Measurements from ENCODE around the gene ZNF586. TPM values are rescaled to one million over a fixed set of nuclear protein-coding genes. Genes with fewer than 3 reads are reported as not detected.
"Not testable (repeated sequence)": the region's sequence is repeated elsewhere in the genome, so short reads cannot be mapped to it uniquely, and the experiment has no call there.

Gene ZNF586
- total RNA-seq, 2 donors from 2014 or later: 9.3 to 9.5 TPM

DNA sequence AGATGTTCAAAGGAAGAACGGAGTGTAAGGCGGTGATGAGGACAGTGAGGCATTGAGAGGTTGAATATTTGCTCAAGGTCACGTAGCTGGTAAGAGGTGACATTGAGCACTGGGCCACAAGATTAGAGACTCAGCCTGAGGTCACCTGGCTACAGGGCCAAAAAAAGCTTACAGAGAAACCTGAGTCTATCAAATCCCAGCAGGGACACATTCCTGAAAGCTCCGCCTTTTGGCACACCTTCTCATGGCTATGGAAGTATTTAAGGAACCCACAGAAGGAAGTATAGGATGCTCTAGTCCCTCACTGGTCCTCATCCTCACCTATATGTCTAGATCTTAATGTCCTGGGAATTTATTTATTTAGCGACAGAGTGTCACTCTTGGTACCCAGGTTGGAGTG lies 17.4 kb downstream of the ZNF586 start:
- ATAC-seq: no peak
- no peak for DNase-seq
- intact Hi-C loops (cut with DNase I): no loop called here

DNA sequence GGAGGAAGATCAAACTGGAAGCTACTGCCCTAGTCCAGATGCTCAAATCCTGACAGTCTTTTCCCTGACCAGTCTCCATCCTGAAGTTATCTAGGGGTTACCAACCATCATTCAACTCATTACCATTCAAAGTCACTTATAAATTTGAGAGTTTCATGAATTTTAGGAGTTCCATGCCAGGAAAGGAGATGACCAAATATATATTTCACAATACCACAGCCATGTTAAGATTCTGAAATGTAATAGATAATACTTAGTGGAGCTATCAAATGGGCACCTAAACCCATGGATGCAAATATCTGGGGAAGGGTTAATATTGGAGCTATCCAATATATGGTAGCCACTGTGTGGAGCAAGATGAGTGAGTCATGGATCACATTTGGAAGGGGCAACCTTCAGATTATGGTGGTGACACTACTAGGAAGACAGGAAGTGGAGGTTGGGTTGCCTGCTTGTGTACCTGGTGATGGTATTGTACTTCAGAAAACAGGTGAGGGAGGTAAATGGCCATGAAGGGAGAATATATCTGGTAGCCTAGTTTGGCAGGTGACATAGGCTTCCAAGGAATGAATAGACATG lies 18.7 kb downstream of the ZNF586 start:
- intact Hi-C loops (cut with DNase I): no loop called here
- no peak for DNase-seq
- no peak for ATAC-seq

DNA sequence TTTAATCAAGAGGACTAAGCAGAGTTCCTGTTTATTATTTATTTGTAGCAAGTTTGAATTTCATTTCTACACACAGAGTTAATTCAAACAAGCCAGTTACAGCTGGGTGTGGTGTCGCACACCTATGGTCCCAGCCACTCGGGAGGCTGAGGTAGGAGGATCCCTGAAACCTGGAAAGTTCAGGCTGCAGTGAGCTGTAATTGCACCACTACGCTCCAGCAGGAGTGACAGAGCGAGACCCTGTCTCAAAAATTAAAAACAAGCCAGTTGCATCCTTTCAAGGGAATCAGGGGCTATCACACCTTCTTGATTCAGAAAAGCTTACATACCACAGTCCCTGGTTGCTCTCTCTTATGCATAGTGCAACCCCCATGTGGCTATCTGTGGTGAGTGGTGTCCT lies 19.8 kb downstream of the ZNF586 start:
- intact Hi-C loops (cut with DNase I): no loop called here
- no peak for DNase-seq
- ATAC-seq: no peak

DNA sequence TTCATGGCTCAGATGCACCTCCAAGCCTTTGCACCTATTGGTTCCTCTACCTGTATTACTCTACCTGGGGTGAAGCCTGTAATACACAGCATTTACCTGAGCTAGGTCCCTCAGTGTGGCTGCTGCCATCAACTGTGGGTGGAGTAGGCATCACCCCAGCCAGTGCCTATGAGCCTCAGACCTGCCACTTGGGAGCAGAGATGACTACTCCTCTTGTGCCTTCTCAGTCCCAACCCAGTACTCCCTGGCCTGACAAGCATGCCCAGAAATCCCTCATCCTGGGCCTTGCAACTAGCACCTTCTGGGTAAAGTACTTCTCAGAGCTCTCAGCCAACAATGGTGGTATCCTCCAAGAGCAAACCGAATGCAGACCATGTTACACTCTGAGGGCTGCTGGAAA lies 27.1 kb downstream of the ZNF586 start:
- ATAC-seq; intact Hi-C loops (cut with DNase I); DNase-seq: not testable (repeated sequence)

DNA sequence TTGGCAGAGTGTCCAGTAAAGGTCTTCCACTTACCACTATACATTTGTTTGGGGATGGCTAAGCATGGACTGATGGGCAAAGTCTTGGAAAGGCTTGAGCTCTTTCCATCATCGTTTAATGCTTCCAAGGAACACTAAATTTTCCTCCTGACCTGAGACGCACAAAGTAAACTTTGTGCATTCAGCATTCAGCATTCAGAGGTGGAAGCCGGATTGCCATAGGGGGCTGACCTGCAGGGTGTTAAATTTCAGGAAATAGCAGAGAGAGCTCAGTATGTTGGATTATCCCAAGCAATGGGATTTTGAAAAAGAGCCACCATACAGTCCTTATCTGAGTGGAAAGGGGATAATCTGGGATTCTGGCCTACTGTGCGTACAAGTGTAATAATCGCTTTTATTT lies 31.2 kb downstream of the ZNF586 start:
- intact Hi-C loops (cut with DNase I): no loop called here
- DNase-seq (no peak), ATAC-seq (no peak)

DNA sequence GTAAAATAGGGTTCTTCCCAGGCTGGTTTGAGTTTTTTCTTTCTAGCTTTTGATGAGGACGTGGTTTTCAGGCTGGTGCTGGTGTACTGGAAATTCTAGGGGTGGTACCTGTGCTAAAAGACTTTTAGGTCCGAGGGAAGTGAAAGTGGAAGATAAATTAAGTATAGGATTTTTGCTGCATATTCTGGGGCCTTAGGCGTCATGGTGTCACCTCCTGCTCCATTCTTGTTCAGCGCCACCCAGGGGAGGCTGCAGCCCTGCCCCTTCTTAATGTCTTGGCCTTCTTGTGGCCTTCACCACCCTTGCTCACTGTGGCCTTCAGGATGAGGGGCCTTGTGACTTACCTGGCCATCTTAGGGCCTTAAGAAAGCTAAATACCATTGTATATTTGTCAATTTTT lies 32.8 kb downstream of the ZNF586 start:
- ATAC-seq (no peak), DNase-seq (no peak)
- intact Hi-C loops (cut with DNase I): no loop called here

DNA sequence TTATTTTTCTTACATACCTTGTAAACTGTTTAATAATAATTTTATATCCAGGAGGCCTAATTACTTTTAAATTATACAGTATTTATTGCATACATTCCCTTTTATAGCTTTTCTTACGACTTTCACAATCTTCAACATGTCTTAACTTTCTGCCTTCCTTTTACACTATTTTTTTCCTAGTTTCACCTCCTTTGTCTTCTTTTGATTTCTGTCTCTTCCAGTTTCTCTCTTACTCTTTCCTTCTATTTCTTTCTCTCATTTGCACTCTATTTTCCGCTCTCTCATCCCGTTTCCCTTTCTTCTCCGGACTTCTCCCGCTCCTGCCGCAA lies 33.8 kb downstream of the ZNF586 start:
- DNase-seq: no peak
- intact Hi-C loops (cut with DNase I): no loop called here

DNA sequence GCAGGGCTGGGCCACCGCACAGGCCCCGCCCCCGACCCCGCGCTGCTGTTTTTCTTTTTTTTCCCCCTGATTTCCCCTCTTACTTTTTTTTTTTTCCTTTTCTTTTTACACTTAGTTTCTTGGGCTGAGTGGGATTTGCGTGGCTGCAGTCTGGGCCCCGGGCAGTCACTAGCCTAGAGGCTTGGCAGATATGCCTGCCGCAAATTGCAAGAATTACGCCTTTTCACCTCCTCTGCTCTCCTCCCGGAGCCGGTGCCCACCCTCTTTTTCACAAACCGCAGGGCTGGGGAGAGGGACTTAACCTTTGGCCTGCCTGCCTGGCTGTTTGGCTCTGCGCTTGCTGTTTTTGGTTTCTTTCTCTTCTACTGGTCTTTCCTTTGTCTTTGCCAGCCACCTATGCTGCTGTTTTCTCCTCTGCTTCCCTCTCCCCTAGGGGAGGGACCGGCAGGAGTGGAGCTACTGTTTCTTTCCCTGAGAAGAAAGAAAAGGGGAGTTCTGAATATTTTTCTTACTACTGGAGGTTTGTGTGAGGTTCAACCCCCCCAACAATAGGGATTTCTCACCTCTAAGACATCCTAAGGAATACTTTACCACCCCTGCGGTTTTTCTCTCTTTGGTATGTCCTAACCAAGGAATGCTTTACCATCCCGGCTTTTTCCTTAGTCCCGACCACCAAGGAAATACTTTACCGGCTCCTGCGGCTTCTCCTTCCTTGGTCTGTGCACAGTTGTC lies 34.3 kb downstream of the ZNF586 start:
- peak; percentile 64 to 83 for ATAC-seq
- intact Hi-C loops (cut with DNase I): no loop called here
- no peak for DNase-seq

More for the DNA sequence above, 33.8 kb downstream of the ZNF586 start:
- ATAC-seq: no peak

DNA sequence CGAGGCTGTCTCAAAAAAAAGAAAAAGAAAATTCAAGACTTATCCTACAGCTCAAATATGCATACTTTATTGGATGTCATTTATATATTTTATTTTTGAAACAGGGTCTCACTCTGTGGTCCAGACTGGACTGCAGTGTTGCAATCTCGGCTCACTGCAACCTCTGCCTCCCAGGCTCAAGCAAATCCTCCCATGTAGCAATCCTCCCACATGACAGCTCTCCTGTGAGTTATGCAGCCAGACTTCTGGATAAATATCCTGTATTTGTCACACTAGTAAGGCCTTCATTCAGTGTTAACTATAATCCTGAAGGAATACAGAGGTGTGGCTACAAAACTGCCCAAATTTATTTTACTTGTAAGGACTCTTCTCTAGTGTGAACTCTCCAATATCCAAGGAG lies 38.1 kb downstream of the ZNF586 start:
- intact Hi-C loops (cut with DNase I): no loop called here
- ATAC-seq (no peak), DNase-seq (no peak)

DNA sequence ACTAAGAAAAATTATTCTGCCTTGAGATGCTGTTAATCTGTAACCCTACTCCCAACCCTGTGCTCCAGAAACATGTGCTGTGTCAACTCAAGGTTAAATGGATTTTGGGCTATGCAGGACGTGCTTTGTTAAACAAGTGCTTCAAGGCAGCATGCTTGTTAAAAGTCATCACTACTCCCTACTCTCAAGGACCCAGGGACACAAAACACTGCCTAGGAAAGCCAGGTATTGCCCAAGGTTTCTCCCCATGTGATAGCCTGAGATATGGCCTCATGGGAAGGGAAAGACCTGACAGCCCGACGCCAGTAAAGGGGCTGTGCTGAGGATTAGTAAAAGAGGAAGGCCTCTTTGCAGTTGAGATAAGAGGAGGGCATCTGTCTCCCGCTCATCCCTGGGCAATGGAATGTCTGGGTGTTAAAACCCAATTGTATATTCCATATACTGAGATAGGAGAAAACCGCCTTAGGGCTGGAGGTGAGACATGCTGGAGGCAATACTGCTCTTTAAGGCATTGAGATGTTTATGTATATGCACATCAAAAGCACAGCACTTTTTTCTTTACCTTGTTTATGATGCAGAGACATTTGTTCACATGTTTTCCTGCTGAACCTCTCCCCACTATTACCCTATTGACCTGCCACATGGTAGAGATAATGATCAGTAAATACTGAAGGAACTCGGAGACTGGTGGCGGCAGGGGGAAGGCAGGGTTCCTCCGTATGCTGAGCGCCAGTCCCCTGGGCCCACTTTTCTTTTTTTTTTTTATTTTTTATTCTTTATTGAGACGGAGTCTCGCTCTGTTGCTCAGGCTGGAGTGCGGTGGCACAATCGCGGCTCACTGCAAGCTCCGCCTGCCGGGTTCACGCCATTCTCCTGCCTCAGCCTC lies 41.2 kb downstream of the ZNF586 start:
- DNase-seq; intact Hi-C loops (cut with DNase I): not testable (repeated sequence)

DNA sequence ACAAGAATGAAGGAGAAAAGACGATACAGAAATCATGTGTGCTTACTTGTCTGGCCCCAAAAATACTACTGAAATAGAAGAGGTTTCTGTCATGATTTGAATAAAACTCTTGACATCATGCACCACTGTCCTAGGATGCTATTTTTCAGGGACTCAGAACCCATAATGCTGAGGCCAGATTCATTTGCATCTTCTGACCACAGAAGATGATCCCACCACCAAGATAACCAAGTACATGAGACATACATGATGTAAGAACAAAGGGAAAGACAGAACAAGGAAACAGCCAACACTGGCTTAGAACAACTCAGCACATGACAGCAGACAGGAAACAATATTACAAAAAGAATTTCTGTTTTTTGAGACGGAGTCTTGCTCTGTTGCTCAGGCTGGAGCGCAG lies 42.8 kb downstream of the ZNF586 start:
- intact Hi-C loops (cut with DNase I): no loop called here
- DNase-seq: no peak
- no peak for ATAC-seq

More for the DNA sequence above, 41.2 kb downstream of the ZNF586 start:
- not testable (repeated sequence) for ATAC-seq

DNA sequence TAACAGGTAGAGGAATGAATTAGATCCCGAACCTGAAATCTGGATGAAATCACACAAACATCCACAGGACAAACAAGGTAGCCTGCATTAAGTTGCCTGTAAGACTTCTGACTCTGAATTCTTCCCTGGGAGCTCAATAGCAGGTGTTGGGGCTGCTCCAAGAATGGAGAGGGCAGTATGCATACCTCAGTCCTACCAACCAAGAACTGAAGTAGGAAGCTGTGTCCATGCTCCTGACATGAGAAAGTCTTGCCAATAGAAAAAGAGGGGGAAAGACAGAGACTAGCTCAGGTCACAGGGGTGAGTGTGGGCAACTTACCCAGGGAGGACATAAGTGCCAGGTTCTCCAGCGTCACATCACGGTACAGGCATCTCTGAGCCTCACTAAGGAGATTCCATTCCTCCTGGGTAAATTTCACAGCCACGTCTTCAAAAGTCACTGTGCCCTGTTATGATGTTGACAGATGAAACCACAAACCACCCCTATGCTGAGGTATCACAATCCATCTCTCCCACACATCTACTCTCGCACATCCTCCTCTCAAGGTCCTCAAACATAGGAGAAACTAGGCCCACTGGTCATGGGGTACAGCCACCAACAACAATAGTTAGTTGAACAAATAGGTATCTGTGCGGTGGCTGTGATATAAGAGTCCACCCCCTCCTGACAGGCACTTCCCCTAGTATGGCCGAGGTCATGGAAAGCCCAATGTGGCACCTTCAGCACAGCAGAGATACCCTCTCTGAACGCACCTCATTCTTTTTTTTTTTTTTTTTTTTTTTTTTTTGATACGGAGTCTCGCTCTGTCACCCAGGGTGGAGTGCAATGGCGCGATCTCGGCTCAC lies 43.7 kb downstream of the ZNF586 start:
- ATAC-seq; intact Hi-C loops (cut with DNase I); DNase-seq: not testable (repeated sequence)

DNA sequence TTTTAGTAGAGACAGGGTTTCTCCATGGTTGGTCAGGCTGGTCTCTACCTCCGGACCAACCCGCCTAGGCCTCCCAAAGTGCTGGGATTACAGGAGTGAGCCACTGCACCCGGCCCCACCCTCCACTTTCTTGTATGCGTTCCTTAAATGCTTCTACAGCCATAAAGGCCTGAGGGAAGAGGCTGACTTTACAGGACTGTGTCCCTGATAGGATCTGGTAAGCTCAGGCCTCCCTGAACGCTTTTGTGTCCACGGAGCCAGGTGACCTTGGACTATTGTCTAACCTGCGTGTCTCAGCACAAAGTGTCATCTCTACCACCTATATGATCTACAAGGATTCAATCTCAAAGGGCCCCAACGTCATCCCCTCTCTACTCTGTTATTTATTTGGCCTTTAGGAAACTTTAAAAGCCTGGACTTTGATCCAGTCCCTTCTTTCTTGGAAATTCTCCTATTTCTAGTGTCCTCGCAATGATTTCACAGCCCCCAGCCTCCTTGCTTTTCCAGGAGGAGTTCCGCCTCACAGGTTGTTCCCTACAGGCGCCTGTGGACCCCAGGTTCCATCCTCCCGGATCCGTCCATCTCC lies 44.5 kb downstream of the ZNF586 start:
- DNase-seq (no peak), ATAC-seq (no peak)
- intact Hi-C loops (cut with DNase I): no loop called here

DNA sequence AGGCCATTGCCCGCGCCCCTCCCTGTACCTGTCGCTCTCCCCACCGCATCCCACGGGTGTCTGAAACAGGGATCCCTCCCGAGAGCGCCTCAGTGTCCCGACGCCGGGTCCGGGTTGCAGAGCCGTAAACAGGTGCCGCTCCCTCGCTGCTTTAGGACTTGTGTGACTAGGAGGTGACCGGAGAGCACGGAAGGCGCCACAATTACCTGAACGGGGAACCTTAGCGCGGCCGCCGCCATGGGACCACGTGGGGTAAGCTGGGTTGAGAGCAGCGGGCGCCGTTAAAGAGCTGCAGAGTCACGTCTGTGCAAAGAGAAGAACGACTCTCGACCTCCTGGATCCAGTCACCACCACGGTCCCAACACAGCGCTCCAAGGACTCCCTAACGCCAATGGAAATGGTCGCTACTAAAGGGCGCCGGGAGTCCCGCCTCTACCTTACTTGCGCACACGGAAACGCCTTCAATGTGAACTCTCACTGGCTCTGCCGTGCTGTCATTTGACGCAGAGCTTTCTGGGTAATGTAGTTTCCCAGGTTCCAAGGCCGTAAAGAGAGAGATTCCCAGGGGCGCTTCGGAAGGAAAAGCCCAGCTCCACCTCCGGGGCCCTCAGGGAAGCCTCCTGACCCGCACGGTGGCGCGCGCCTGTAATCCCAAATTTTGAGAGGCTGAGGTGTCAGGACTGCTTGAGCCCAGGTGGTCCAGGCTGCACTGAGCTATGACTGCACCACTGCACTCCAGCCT lies 45.2 kb downstream of the ZNF586 start, which contains the start of gene ZNF552:
TSS of gene ZNF552 (minus strand) at position 409 of the 742 bp plus-strand sequence. CDS start at position 239, 170 bp downstream.
- intact Hi-C loops (cut with DNase I): no loop called here
- DNase-seq (peak; percentile 90), ATAC-seq (peak; percentile 93 to 95)

DNA sequence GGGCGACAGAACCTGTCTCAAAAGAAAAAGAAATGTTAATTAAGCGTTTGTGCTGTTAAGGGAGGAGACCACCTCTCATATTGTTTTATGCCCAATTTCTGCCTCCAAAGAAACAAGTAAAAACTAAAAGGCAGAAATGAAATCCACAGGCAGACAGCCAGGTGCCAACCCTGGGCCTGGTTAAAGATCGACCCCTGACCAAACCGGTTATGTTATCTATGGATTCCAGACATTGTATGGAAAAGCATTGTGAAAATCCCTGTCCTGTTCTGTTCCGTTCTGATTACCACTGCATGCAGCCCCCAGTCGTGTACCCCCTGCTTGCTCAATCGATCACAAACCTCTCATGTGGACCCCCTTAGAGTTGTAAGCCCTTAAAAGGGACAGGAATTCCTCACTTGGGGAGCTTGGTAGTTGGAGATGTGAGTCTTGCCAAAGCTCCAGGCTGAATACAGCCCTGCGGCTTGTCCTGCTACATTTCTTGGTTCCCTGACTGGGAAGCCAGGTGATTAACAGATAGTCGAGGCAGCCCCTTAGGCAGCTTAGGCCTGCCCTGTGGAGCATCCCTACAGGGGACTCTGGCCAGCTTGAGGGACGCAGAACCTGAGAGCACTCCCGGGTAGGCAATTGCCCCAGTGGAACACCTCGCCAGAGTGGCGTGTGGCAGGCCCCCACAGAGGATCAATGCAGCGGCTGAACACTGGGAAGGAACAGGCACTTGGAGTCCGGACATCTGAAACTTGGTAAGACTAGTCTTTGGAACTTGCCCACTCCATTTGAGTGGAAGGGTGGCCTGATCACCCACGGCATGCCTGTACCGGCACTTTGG lies 46.0 kb downstream of the ZNF586 start:
- no peak for DNase-seq
- ATAC-seq: no peak
- intact Hi-C loops (cut with DNase I): no loop called here

DNA sequence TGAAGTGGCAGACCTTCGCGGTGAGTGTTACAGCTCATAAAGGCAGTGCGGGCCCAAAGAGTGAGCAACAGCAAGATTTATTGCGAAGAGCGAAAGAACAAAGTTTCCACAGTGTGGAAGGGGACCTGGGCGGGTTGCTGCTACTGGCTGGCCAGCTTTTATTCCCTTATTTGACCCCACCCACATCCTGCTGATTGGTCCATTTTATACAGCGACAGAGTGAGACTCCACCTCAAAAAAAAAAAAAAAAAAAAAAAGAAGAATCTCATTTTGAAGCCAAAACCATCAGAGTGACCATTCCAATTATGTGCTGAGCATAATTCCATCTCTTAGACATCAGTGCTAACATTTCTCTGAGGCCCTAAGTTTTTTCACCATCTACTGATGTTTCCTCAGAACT lies 47.2 kb downstream of the ZNF586 start:
- intact Hi-C loops (cut with DNase I): no loop called here
- no peak for ATAC-seq
- no peak for DNase-seq

DNA sequence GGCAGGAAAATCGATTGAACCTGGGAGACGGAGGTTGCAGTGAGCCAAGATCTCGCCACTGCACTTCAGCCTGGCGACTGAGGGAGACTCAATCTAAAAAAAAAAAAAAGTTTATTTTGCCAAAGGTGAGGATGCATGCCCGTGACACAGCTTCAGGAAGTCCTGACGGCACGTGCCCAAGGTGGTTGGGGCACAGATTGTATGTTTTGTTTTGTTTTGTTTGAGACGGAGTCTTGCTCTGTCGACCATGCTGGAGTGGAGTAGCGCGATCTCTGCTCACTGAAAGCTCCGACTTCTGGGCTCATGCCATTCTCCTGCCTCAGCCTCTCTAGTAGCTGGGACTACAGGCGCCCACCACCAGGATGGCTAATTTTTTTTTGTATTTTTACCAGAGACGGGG lies 48.5 kb downstream of the ZNF586 start:
- intact Hi-C loops (cut with DNase I): no loop called here
- ATAC-seq (no peak), DNase-seq (no peak)
